Thoracic aorta (tissue), 2 donors: ENCODE measurements around the gene TES. TPM values are rescaled to one million over a fixed set of nuclear protein-coding genes. Genes with fewer than 3 reads are reported as not detected.
"Not testable (repeated sequence)": the region's sequence is repeated elsewhere in the genome, so short reads cannot be mapped to it uniquely, and the experiment has no call there.

Experiments used
- ATAC-seq: fragments of 150-250 bp; one replicate; pipeline ENCODE4 v1.8.0; 2017; ENCODE audit warnings: low read depth; ENCODE audit not compliant: insufficient number of reproducible peaks, low FRiP score
- DNase-seq: peaks from one replicate; pipeline ENCODE4 v3.0.0-alpha.2; 2020; ENCODE audit warnings: low spot score
- H3K27ac ChIP-seq, 2 donors: fragments of 200-600 bp; sonication (generic); 1 replicate in 1 of 2; 2 replicates in 1 of 2; pipeline ENCODE4 v1.5.1; 2016; ENCODE audit warnings: mild to moderate bottlenecking in 2 of 2, moderate library complexity in 2 of 2
- H3K27me3 ChIP-seq: fragments of 200-600 bp; sonication (generic); replicated peaks from 2 replicates; pipeline ENCODE4 v1.6.0; 2016; ENCODE audit warnings: mild to moderate bottlenecking; ENCODE audit not compliant: insufficient read depth
- H3K36me3 ChIP-seq: fragments of 200-600 bp; sonication (generic); one replicate; pipeline ENCODE4 v1.5.1; 2016
- H3K4me1 ChIP-seq, 2 donors: fragments of 200-600 bp; sonication (generic); 1 replicate in 1 of 2; 2 replicates in 1 of 2; pipeline versions ENCODE4 v1.5.1 to v1.6.0; 2016; ENCODE audit warnings: low read depth in 2 of 2, mild to moderate bottlenecking in 1 of 2; ENCODE audit not compliant: control insufficient read depth in 1 of 2
- H3K4me3 ChIP-seq: fragments of 200-600 bp; sonication (generic); 2 replicates; pipeline ENCODE4 v1.5.1; 2016; ENCODE audit warnings: mild to moderate bottlenecking
- H3K9me3 ChIP-seq: fragments of 200-600 bp; sonication (generic); 2 replicates; pipeline ENCODE4 v1.5.1; 2016
- CTCF ChIP-seq: fragments of 200-600 bp; sonication (generic); IDR thresholded peaks from one replicate; pipeline ENCODE4 v1.5.1; 2019; ENCODE audit warnings: antibody characterized with exemption
- total RNA-seq, 2 donors: library from RNA; depleted of rRNA; stranded (reverse); fragments of >200 nt; gene quantifications; one replicate each; pipeline versions ENCODE4 v1.1.0 to v1.2.3, GENCODE V29; 2016

Gene TES
- total RNA-seq, 2 donors from 2014 or later: 186 to 215 TPM

- Histone ChIP-seq H3K27ac (no peak overlapping the region), H3K27me3 (no peaks in the 10 kb centered on the region), H3K4me3 (no peak overlapping the region), H3K9me3 (no peaks in the 10 kb centered on the region), H3K4me1 (no peaks in the 10 kb centered on the region), H3K36me3 (no peaks in the 10 kb centered on the region)
- DNase-seq (no peak), ATAC-seq (no peak)
- no peak for TF ChIP-seq CTCF
Observed at GRCh38 chr7:116170180-116170579, 40.2 kb upstream of the TES start.

GRCh38 chr7:116171094-116171493, 39.2 kb upstream of the TES start:
- Histone ChIP-seq H3K4me3 (no peak overlapping the region), H3K27me3 (no peaks in the 10 kb centered on the region), H3K36me3 (no peaks in the 10 kb centered on the region), H3K9me3 (no peaks in the 10 kb centered on the region), H3K4me1 (peaks cover 0 to under 1% of the 10 kb centered on the region in 2 donors), H3K27ac (no peak overlapping the region)
- DNase-seq (no peak), ATAC-seq (no peak)
- no peak for TF ChIP-seq CTCF

- no peak overlapping the region for H3K27ac ChIP-seq
- H3K4me1 ChIP-seq: peaks cover 12 to 13% of the 10 kb centered on the region in 2 donors
- no peaks in the 10 kb centered on the region for H3K27me3 ChIP-seq
- no peaks in the 10 kb centered on the region for H3K9me3 ChIP-seq
- H3K36me3 ChIP-seq: no peaks in the 10 kb centered on the region
- no peak for TF ChIP-seq CTCF
- ATAC-seq (no peak), DNase-seq (no peak)
- no peak overlapping the region for H3K4me3 ChIP-seq
Observed at GRCh38 chr7:116172353-116172752, 38.0 kb upstream of the TES start.

- peak; percentile 55 for TF ChIP-seq CTCF
- no peaks in the 10 kb centered on the region for H3K9me3 ChIP-seq
- no peak overlapping the region for H3K4me3 ChIP-seq
- H3K4me1 ChIP-seq: peaks cover 14 to 16% of the 10 kb centered on the region in 2 donors
- no peaks in the 10 kb centered on the region for H3K27me3 ChIP-seq
- H3K27ac ChIP-seq: no peak overlapping the region
- ATAC-seq (no peak), DNase-seq (no peak)
- H3K36me3 ChIP-seq: no peaks in the 10 kb centered on the region
Observed at GRCh38 chr7:116173051-116174028, 37.0 kb upstream of the TES start.

- not testable (repeated sequence) for H3K27ac ChIP-seq, H3K27me3 ChIP-seq, H3K9me3 ChIP-seq, H3K4me3 ChIP-seq, DNase-seq, H3K36me3 ChIP-seq, ATAC-seq
- H3K4me1 ChIP-seq: peaks cover 14 to 16% of the 10 kb centered on the region in 2 donors
Observed at GRCh38 chr7:116175095-116175494, 35.2 kb upstream of the TES start.
